DND-41 (cell line): ENCODE measurements around the gene CHSY1.

Experiments used
- ATAC-seq: fragments of 200-7000 bp; cut with Tn5 transposase; 3 replicates; pipeline ENCODE4 v1.9.1; 2021; ENCODE audit warnings: low read depth; ENCODE audit not compliant: insufficient read depth
- DNase-seq: peaks from one replicate; pipeline ENCODE4 v3.0.0-alpha.2; 2020
- H2AFZ ChIP-seq: 2 replicates; pipeline ENCODE4 v1.6.0; 2012; ENCODE audit warnings: low read depth, low read length
- H3K27ac ChIP-seq: 2 replicates; pipeline ENCODE4 v1.5.1; 2012; ENCODE audit warnings: low read length, inconsistent platforms
- H3K27me3 ChIP-seq: fragments of 200-600 bp; sonication (generic); 2 replicates; pipeline ENCODE4 v1.6.0; 2012; ENCODE audit warnings: low read length, mild to moderate bottlenecking, inconsistent platforms; ENCODE audit not compliant: insufficient read depth, poor library complexity
- H3K36me3 ChIP-seq: 2 replicates; pipeline ENCODE4 v1.5.1; 2012; ENCODE audit warnings: low read length, inconsistent platforms; ENCODE audit not compliant: insufficient read depth
- H3K4me1 ChIP-seq: 2 replicates; pipeline ENCODE4 v1.5.1; 2012; ENCODE audit warnings: mild to moderate bottlenecking, low read length; ENCODE audit not compliant: insufficient read depth
- H3K4me2 ChIP-seq: 2 replicates; pipeline ENCODE4 v1.6.0; 2012; ENCODE audit warnings: mild to moderate bottlenecking, moderate library complexity, low read length, inconsistent platforms; ENCODE audit not compliant: insufficient read depth
- H3K4me3 ChIP-seq, 2 experiments: fragments of 200-600 bp in 1 of 2; shearing (Covaris generic) in 1 of 2; 2 replicates each; pipeline ENCODE4 v1.5.1; 2012 to 2016; ENCODE audit warnings: inconsistent platforms in 2 of 2, low read length in 2 of 2, mild to moderate bottlenecking in 2 of 2, low read depth in 1 of 2, moderate library complexity in 1 of 2
- H3K79me2 ChIP-seq: 2 replicates; pipeline ENCODE4 v1.6.0; 2012; ENCODE audit warnings: low read length, inconsistent platforms; ENCODE audit not compliant: insufficient read depth
- H3K9ac ChIP-seq: 2 replicates; pipeline ENCODE4 v1.6.0; 2012; ENCODE audit warnings: low read depth, mild to moderate bottlenecking, inconsistent platforms, low read length, moderate library complexity
- H3K9me3 ChIP-seq: 2 replicates; pipeline ENCODE4 v1.5.1; 2012; ENCODE audit warnings: low read length, moderate library complexity, mild to moderate bottlenecking, inconsistent platforms; ENCODE audit not compliant: insufficient read depth, severe bottlenecking
- H4K20me1 ChIP-seq: 2 replicates; pipeline ENCODE4 v1.6.0; 2012; ENCODE audit warnings: low read length; ENCODE audit not compliant: insufficient read depth
- CTCF ChIP-seq: IDR thresholded peaks from 2 replicates; pipeline ENCODE4 v1.5.1; 2012; ENCODE audit warnings: borderline replicate concordance, low read length, moderate library complexity, mild to moderate bottlenecking; ENCODE audit not compliant: poor library complexity, severe bottlenecking; ENCODE audit errors: extremely low read depth
- EZH2 ChIP-seq: IDR thresholded peaks from 3 replicates; pipeline ENCODE4 v1.6.1; 2012; ENCODE audit warnings: borderline replicate concordance, low read depth, mild to moderate bottlenecking, moderate library complexity, low read length, inconsistent platforms; ENCODE audit not compliant: severe bottlenecking

CHSY1 gene

GRCh38 chr15:101174152-101174920 lies 77.5 kb downstream of the CHSY1 start:
- Histone ChIP-seq H3K27ac (peak overlapping the region; percentile 83), H3K27me3 (no peaks in the 10 kb centered on the region), H3K4me3 (no peak overlapping the region), H4K20me1 (no peaks in the 10 kb centered on the region; the same call in 1 of the 2 replicates), H3K9me3 (no peaks in the 10 kb centered on the region), H2AFZ (no peak overlapping the region), H3K4me1 (peaks cover 56% of the 10 kb centered on the region), H3K36me3 (peaks cover 40% of the 10 kb centered on the region), H3K79me2 (peaks cover 3% of the 10 kb centered on the region; the same call in 1 of the 2 replicates), H3K9ac (peak overlapping the region; percentile 48; the same call in 1 of the 2 replicates), H3K4me2 (no peak overlapping the region; the same call in 1 of the 2 replicates)
- ATAC-seq (no peak), DNase-seq (no peak)
- TF ChIP-seq EZH2 (no peak), CTCF (no peak)

- ATAC-seq (no peak), DNase-seq (no peak)
- H3K9me3 ChIP-seq = no peaks in the 10 kb centered on the region
- no peaks in the 10 kb centered on the region for H3K27me3 ChIP-seq
- H3K4me2 ChIP-seq = peak overlapping the region; percentile 55
- TF ChIP-seq EZH2 (no peak), CTCF (no peak)
- H3K27ac ChIP-seq = peak overlapping the region; percentile 83
- H2AFZ ChIP-seq = no peak overlapping the region
- H3K9ac ChIP-seq = peak overlapping the region; percentile 48
- peaks cover 32% of the 10 kb centered on the region for H3K36me3 ChIP-seq
- H3K4me3 ChIP-seq = peak overlapping the region in 1 of 2 experiments; percentile 13; a peak in 2 of 4 replicates
- H3K4me1 ChIP-seq = peaks cover 65% of the 10 kb centered on the region
- no peaks in the 10 kb centered on the region for H4K20me1 ChIP-seq
- peaks cover 3% of the 10 kb centered on the region; the same call in 1 of the 2 replicates for H3K79me2 ChIP-seq
Observed at GRCh38 chr15:101173233-101174119, 78.4 kb downstream of the CHSY1 start.

- Histone ChIP-seq H3K9me3 (no peaks in the 10 kb centered on the region), H3K4me3 (peak overlapping the region in 1 of 2 experiments; percentile 13; a peak in 2 of 4 replicates)
- 0 out of 3 replicates have a peak, but pooled peaks have one; percentile 12 for ATAC-seq
Observed at GRCh38 chr15:101172501-101173071, 79.3 kb downstream of the CHSY1 start.

More at GRCh38 chr15:101172501-101173071, 79.3 kb downstream of the CHSY1 start:
- H3K9ac ChIP-seq = peak overlapping the region; percentile 48
- peak overlapping the region; percentile 55 for H3K4me2 ChIP-seq
- H2AFZ ChIP-seq = peak overlapping the region; percentile 57; the same call in 1 of the 2 replicates
- H3K79me2 ChIP-seq = peaks cover 3% of the 10 kb centered on the region; the same call in 1 of the 2 replicates
- no peaks in the 10 kb centered on the region for H3K27me3 ChIP-seq
- H4K20me1 ChIP-seq = no peaks in the 10 kb centered on the region
- peaks cover 73% of the 10 kb centered on the region for H3K4me1 ChIP-seq
- peak overlapping the region; percentile 83 for H3K27ac ChIP-seq
- TF ChIP-seq EZH2 = no peak
- no peak for TF ChIP-seq CTCF
- peak; percentile 71 for DNase-seq
- peaks cover 23% of the 10 kb centered on the region for H3K36me3 ChIP-seq
